GM12891 (cell line): ENCODE results near the gene TMEM54.

ENCODE experiments used
- DNase-seq: peaks from one replicate; pipeline ENCODE4 v3.0.0; 2011; ENCODE audit warnings: low spot score; ENCODE audit not compliant: insufficient read length
- FAIRE-seq: peaks from 2 replicates; lab custom pipeline; 2011; peaks lifted over from hg19 to GRCh38; lab: Jason Lieb, UNC
- PAX5 ChIP-seq: IDR thresholded peaks from 2 replicates; pipeline ENCODE4 v1.6.1; 2011; ENCODE audit warnings: low read length, moderate library complexity, mild to moderate bottlenecking; ENCODE audit not compliant: insufficient read depth, severe bottlenecking
- POLR2A ChIP-seq: IDR thresholded peaks from 2 replicates; pipeline ENCODE4 v1.6.1; 2011; ENCODE audit warnings: low read depth, low read length, control low read depth
- POLR2AphosphoS5 ChIP-seq: IDR thresholded peaks from 2 replicates; pipeline ENCODE4 v1.6.1; 2011; ENCODE audit warnings: low read depth, low read length, control low read depth
- POU2F2 ChIP-seq: IDR thresholded peaks from 2 replicates; pipeline ENCODE4 v1.6.1; 2011; ENCODE audit warnings: low read depth, mild to moderate bottlenecking, control low read depth, low read length, moderate library complexity
- SPI1 ChIP-seq: IDR thresholded peaks from 2 replicates; pipeline ENCODE4 v1.6.1; 2011; ENCODE audit warnings: low read depth, low read length, control low read depth
- TAF1 ChIP-seq: IDR thresholded peaks from 2 replicates; pipeline ENCODE4 v1.6.1; 2011; ENCODE audit warnings: low read depth, low read length, control low read depth

Gene TMEM54

GRCh38 chr1:32877211-32878110 is 23.7 kb downstream of the TMEM54 start:
- no peak for TF ChIP-seq POU2F2
- TF ChIP-seq TAF1: no peak
- TF ChIP-seq PAX5: no peak
- no peak for TF ChIP-seq POLR2AphosphoS5
- TF ChIP-seq POLR2A: no peak
- TF ChIP-seq SPI1: no peak
- FAIRE-seq (no peak), DNase-seq (no peak)

- TF ChIP-seq PAX5 (no peak), SPI1 (no peak), POU2F2 (no peak), POLR2A (no peak), POLR2AphosphoS5 (no peak), TAF1 (no peak)
- peak; percentile 83 for FAIRE-seq
- peak; percentile 75 for DNase-seq
Measured at GRCh38 chr1:32876341-32877210, 24.6 kb downstream of the TMEM54 start.

GRCh38 chr1:32874860-32875752 is 26.1 kb downstream of the TMEM54 start:
- DNase-seq (no peak), FAIRE-seq (peak; percentile 9)
- TF ChIP-seq POLR2AphosphoS5: no peak

- TF ChIP-seq POU2F2: no peak
- no peak for FAIRE-seq
- no peak for DNase-seq
Measured at GRCh38 chr1:32873484-32873883, 27.7 kb downstream of the TMEM54 start.

GRCh38 chr1:32872192-32872460 is 29.1 kb downstream of the TMEM54 start:
- DNase-seq: no peak
- TF ChIP-seq POU2F2 (no peak), POLR2AphosphoS5 (no peak), TAF1 (no peak), PAX5 (no peak), SPI1 (no peak), POLR2A (no peak)
- no peak for FAIRE-seq

GRCh38 chr1:32871364-32872191 is 29.6 kb downstream of the TMEM54 start:
- FAIRE-seq: no peak
- no peak for DNase-seq
- TF ChIP-seq POLR2AphosphoS5: no peak
- no peak for TF ChIP-seq POLR2A

- TF ChIP-seq PAX5 (no peak), TAF1 (no peak), POLR2AphosphoS5 (no peak), POLR2A (no peak), SPI1 (no peak), POU2F2 (no peak)
- no peak for DNase-seq
- no peak for FAIRE-seq
Measured at GRCh38 chr1:32870615-32871363, 30.4 kb downstream of the TMEM54 start, which contains the start of gene FNDC5. FNDC5 (minus strand) TSS chr1:32870912.

- TF ChIP-seq SPI1: no peak
- no peak for TF ChIP-seq TAF1
- FAIRE-seq: no peak
- no peak for DNase-seq
Measured at GRCh38 chr1:32869923-32870614, 31.1 kb downstream of the TMEM54 start.
